Measurements from ENCODE around the gene KCNK5.
A peak's percentile ranks its signal among the peaks of the same experiment; 100 is the strongest.

KCNK5 gene

GRCh38 chr6:39200498-39201020 is 28.7 kb downstream of the KCNK5 start:
- Histone ChIP-seq H3K9me3 (no peaks in the 10 kb centered on the region), H3K27ac (no peak overlapping the region), H3K27me3 (no peaks in the 10 kb centered on the region), H3K4me3 (ENCODE audit: low read depth in 1 of 2, low read length in 1 of 2) (no peak overlapping the region), H3K36me3 (peaks cover 2% of the 10 kb centered on the region), H3K4me1 (ENCODE audit: control insufficient read depth in 1 of 2, insufficient read depth in 1 of 2, low read depth in 1 of 2, low read length in 1 of 2) (peaks cover 8 to 33% of the 10 kb centered on the region in 2 experiments)
- no peak for TF ChIP-seq CTCF (IDR thresholded peaks at IDR 0.05)

DNA sequence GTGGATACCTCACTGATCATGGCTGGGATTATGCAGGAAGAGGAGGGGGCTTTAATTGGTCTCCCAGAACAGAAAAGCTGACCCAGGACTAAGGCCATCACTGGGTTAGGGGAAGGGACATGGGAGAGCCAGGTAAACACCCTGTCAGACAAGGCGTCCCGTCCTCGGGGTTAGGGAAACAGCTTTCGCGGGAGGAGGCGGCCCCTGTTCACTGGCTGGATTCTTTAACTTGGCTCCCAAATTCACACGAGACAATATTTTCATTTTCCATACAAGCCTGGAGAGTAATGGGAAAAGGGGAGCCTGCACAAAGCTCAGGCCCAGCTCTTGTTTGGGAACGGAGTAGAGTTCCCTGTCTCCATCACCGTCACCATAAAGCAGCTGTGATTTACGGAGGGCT is 29.3 kb downstream of the KCNK5 start:
- Histone ChIP-seq H3K4me3 (ENCODE audit: low read depth in 1 of 2, low read length in 1 of 2) (no peak overlapping the region), H3K36me3 (peaks cover 8% of the 10 kb centered on the region), H3K4me1 (ENCODE audit: control insufficient read depth in 1 of 2, insufficient read depth in 1 of 2, low read depth in 1 of 2, low read length in 1 of 2) (peaks cover 8 to 33% of the 10 kb centered on the region in 2 experiments), H3K27me3 (no peaks in the 10 kb centered on the region), H3K9me3 (no peaks in the 10 kb centered on the region), H3K27ac (no peak overlapping the region)
- no peak for TF ChIP-seq CTCF (IDR thresholded peaks at IDR 0.05)

GRCh38 chr6:39199231-39199940 is 29.9 kb downstream of the KCNK5 start:
- peaks cover 8 to 33% of the 10 kb centered on the region in 2 experiments for H3K4me1 ChIP-seq (ENCODE audit: control insufficient read depth in 1 of 2, insufficient read depth in 1 of 2, low read depth in 1 of 2, low read length in 1 of 2)
- H3K4me3 ChIP-seq (ENCODE audit: low read depth in 1 of 2, low read length in 1 of 2), result no peak overlapping the region
- H3K27me3 ChIP-seq, result no peaks in the 10 kb centered on the region
- H3K27ac ChIP-seq, result no peak overlapping the region
- no peak for TF ChIP-seq CTCF (IDR thresholded peaks at IDR 0.05)
- no peaks in the 10 kb centered on the region for H3K9me3 ChIP-seq
- peaks cover 14% of the 10 kb centered on the region for H3K36me3 ChIP-seq

DNA sequence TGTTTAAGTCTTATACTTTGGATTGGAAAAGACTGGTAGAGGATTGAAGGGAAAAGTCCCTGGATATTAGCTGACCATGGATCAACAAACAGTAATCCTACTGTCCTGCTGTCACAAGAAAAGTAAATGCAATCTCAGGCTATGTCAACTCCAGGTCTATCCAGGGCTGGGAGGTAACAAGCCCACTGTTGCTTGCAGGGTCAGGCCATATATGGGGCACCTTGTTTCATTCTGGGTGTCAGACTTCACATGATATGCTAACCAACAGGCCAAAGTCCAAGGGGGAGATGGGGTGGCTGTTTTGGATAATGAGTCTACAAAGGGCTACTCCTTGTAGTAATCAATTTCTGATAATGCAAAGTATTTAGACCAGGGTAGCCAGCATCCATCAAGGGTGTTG is 30.7 kb downstream of the KCNK5 start:
- Histone ChIP-seq H3K27me3 (no peaks in the 10 kb centered on the region), H3K4me3 (ENCODE audit: low read depth in 1 of 2, low read length in 1 of 2) (no peak overlapping the region), H3K9me3 (no peaks in the 10 kb centered on the region), H3K27ac (no peak overlapping the region), H3K36me3 (peaks cover 22% of the 10 kb centered on the region), H3K4me1 (ENCODE audit: control insufficient read depth in 1 of 2, insufficient read depth in 1 of 2, low read depth in 1 of 2, low read length in 1 of 2) (peaks cover 8 to 29% of the 10 kb centered on the region in 2 experiments)
- TF ChIP-seq CTCF (IDR thresholded peaks at IDR 0.05), result no peak

DNA sequence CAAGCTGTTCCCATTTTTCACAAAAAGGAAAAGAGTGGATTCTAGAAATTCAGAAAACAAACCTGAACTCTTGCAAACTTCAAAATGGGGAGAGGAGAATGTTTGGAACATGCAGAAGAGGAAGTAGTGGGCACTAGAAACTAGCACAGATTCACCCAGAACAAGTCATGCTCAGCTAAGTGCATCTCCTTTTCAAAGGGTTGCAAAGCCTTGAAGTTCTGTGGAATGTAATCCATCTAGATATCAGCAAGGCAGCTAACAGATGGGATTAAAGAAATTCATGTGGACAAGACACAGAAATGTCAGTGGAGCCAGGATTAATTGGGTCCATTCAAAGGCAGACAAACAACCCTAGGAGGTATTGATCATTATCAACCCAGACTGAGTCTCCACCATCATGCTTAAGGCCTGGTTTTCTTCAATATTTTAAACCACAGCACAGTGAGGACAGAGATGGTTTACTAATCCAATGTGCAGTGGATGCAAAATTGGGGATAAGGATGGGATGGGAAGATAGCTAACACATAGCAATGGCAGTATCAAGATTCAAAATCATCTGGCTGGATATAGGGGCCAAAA is 31.3 kb downstream of the KCNK5 start:
- H3K4me3 ChIP-seq (ENCODE audit: low read depth in 1 of 2, low read length in 1 of 2), result no peak overlapping the region
- no peaks in the 10 kb centered on the region for H3K27me3 ChIP-seq
- no peak for TF ChIP-seq CTCF (IDR thresholded peaks at IDR 0.05)
- no peaks in the 10 kb centered on the region for H3K9me3 ChIP-seq
- peak overlapping the region; percentile 52 for H3K27ac ChIP-seq
- peaks cover 28% of the 10 kb centered on the region for H3K36me3 ChIP-seq
- H3K4me1 ChIP-seq (ENCODE audit: control insufficient read depth in 1 of 2, insufficient read depth in 1 of 2, low read depth in 1 of 2, low read length in 1 of 2), result peaks cover 8 to 27% of the 10 kb centered on the region in 2 experiments

Measured in neutrophil (primary cell).